Pancreas (tissue), 10 donors: ENCODE results near the gene THSD4. TPM values are rescaled to one million over a fixed set of nuclear protein-coding genes. Genes with fewer than 3 reads are reported as not detected.
"Not testable (repeated sequence)": the region's sequence is repeated elsewhere in the genome, so short reads cannot be mapped to it uniquely, and the experiment has no call there.

Experiments used
- ATAC-seq, 4 donors: fragments of 200-7000 bp; cut with Tn5 transposase; one replicate each; pipeline versions ENCODE4 v1.8.0 to v1.9.1; 2020; ENCODE audit warnings: mild to moderate bottlenecking in 4 of 4, moderate library complexity in 4 of 4
- DNase-seq, 6 donors: peaks; one replicate each; pipeline ENCODE4 v3.0.0-alpha.2; 2020
- FAIRE-seq: peaks from 2 replicates; lab custom pipeline; 2012; peaks lifted over from hg19 to GRCh38; lab: Jason Lieb, UNC
- H3K27ac ChIP-seq, 4 donors: fragments of 200-600 bp; sonication (generic); 1 replicate in 3 of 4; 2 replicates in 1 of 4; pipeline versions ENCODE4 v1.5.0 to v1.8.0; 2020
- H3K27me3 ChIP-seq, 4 donors: fragments of 200-600 bp; one replicate each; pipeline ENCODE4 v1.8.0; 2021
- H3K36me3 ChIP-seq, 3 donors: fragments of 200-600 bp; sonication (generic) in 1 of 3; one replicate each; pipeline versions ENCODE4 v1.5.0 to v1.8.0; 2020 to 2021
- H3K4me1 ChIP-seq, 3 donors: fragments of 200-600 bp; one replicate each; pipeline ENCODE4 v1.8.0; 2021
- H3K4me3 ChIP-seq, 4 donors: fragments of 200-600 bp; sonication (generic) in 2 of 4; one replicate each; pipeline versions ENCODE4 v1.5.0 to v1.8.0; 2020 to 2021
- H3K9me3 ChIP-seq, 4 donors: fragments of 200-600 bp; one replicate each; pipeline ENCODE4 v1.8.0; 2021
- WGBS, 2 donors: extraction: QIAGEN DNeasy Blood & Tissue Kit; methylation state at CpG; one replicate each; pipeline ENCODE4 v1.1.7; 2013; 5-methylcytosine and 5-hydroxymethylcytosine counted together
- intact Hi-C, 3 donors: fragments of 100-400 bp; cut with DNase I; formaldehyde crosslinking; loops; one replicate each; pipeline versions ENCODE4 v1.11.1 to v1.14.2; 2022
- polyA plus RNA-seq, 2 donors: library from polyadenylated mRNA; stranded (reverse); fragments of 200-250 nt; gene quantifications; one replicate each; pipeline ENCODE4 v1.2.3, GENCODE V29; 2013
- total RNA-seq, 6 donors: library from RNA; stranded (reverse); fragmentation: NEBNext Ultra II Directional in 4 of 6; extraction: Animal tissue kit (Norgen Biotek cat#: 25700) in 4 of 6; gene quantifications; one replicate each; pipeline versions ENCODE4 v1.2.1 to v1.2.4, GENCODE V29; 2021 to 2023
- TF ChIP-seq, protein P1 (sequence below), 4 donors: fragments of 200-600 bp; sonication (generic) in 3 of 4; IDR thresholded peaks; one replicate each; pipeline versions ENCODE4 v1.5.0 to v1.8.0; 2021; ENCODE audit warnings: antibody characterized with exemption in 4 of 4
- donor health status: healthy with polysubstance abuse.
- donor health status: DM: no; HTN: no; CAD: no; lungs with moderate emphysema.
- donor health status: DM: no; HTN: no; CAD: no.
- donor health status: control.
- donor health status: control.
- donor health status: Bipolar disorder and iron deficiency.
- donor health status: DM: yes; HTN: yes; CAD: no.
- donor health status: DM: no; HTN: no; CAD: no.
- donor health status: DM: no; HTN: no; CAD: no.
- donor health status: DM: yes; HTN: yes; CAD: no.

The THSD4 gene
- total and polyA plus RNA-seq, 8 donors: 6.0 to 17.8 (median 13.3) TPM

DNA sequence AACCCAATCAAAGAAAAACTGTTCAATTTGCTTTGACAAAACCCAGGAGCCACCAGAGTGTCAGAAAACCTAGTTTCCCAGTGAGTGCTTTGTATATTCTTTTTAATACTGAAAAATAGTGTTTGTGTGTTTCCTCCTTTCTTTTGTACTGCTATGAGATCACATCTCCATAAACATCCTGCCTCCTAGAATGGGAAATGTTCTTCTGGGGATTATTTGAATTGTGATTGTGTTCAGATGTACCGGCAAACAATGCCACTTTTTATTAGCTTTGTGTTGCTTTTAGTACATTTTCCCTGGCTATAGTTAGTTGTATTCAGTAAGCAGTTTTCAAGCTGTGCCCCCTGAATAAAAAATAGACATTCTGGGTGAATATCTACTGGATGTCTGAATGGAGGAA, 547.0 kb downstream of the THSD4 start:
- Histone ChIP-seq H3K4me1 (peaks cover 0 to 6% (median 0%) of the 10 kb centered on the region in 3 donors), H3K36me3 (no peaks in the 10 kb centered on the region), H3K4me3 (no peak overlapping the region), H3K27me3 (no peaks in the 10 kb centered on the region), H3K9me3 (no peaks in the 10 kb centered on the region), H3K27ac (no peak overlapping the region)
- intact Hi-C loops: no loop called here
- DNase-seq (no peak), ATAC-seq (no peak), FAIRE-seq (no peak)
- TF ChIP-seq, protein P1, sequence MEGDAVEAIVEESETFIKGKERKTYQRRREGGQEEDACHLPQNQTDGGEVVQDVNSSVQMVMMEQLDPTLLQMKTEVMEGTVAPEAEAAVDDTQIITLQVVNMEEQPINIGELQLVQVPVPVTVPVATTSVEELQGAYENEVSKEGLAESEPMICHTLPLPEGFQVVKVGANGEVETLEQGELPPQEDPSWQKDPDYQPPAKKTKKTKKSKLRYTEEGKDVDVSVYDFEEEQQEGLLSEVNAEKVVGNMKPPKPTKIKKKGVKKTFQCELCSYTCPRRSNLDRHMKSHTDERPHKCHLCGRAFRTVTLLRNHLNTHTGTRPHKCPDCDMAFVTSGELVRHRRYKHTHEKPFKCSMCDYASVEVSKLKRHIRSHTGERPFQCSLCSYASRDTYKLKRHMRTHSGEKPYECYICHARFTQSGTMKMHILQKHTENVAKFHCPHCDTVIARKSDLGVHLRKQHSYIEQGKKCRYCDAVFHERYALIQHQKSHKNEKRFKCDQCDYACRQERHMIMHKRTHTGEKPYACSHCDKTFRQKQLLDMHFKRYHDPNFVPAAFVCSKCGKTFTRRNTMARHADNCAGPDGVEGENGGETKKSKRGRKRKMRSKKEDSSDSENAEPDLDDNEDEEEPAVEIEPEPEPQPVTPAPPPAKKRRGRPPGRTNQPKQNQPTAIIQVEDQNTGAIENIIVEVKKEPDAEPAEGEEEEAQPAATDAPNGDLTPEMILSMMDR (IDR thresholded peaks at IDR 0.05): no peak
- 46 to 68% methylated on average over 1 of the region's 1 CpG for WGBS, 2 donors

DNA sequence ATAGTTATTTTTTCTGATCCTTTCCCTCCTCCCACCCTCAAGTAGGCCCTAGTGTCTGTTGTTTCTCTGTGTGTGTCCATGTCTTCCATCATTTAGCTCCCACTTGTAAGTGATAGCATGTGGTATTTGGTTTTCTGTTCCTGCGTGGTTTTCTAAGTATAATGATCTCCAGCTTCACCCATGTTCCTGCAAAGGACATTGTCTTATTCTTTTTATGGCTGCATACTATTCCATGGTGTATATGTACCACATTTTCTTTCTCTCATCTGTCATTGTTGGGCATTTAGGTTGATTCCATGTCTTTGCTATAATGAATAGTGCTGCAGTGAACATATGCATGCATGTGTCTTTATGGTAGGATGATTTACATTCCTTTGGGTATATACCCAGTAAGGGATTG, 549.4 kb downstream of the THSD4 start:
- TF ChIP-seq, protein P1 (IDR thresholded peaks at IDR 0.05): no peak
- ATAC-seq: no peak

DNA sequence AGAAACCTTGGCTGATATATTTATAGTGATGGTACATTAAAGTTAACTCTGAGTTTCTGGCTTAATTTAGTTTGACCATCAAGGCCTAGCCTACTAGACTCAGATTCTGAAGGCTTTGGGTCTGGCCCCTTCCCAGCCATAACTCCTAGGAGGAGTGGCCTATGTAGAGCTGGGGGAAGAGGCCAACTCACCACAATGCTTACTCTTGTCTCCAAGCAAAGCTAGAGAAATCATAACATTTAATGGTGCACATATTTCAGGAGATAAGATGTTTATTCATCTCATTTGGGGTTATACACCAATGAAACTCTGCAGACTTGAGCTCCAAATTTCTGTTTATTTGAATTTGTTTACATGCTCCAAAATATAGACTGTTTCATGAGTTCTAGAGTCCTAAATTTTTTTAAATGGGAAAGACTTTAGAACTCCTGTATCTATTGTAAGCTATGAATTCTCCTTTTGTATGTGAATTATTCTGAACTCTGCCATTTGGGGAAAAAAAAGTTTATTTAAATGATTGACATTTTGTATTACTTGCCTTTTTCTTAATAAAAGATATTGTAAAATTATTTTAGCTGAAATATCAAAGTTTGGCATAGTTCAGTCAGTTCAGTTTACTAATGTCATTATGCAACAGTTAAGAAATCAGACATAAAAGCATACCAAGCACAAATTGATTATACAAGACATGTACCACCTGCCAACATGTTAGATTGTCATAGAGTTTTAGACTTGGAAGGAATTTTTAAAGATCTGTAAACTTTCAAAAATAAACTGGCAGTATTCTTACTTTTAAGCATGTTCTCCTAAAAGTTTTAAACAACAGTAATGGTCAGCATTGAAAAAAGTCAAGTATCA, 551.7 kb downstream of the THSD4 start:
- TF ChIP-seq, protein P1 (IDR thresholded peaks at IDR 0.05): no peak
- H3K4me1 ChIP-seq: peaks cover 0 to 4% (median 0%) of the 10 kb centered on the region in 3 donors
- no peak for ATAC-seq
- peaks cover 0 to 3% (median 0%) of the 10 kb centered on the region in 4 donors for H3K27me3 ChIP-seq
- no peak overlapping the region for H3K27ac ChIP-seq
- intact Hi-C loops: no loop called here
- no peaks in the 10 kb centered on the region for H3K36me3 ChIP-seq
- FAIRE-seq: no peak
- no peaks in the 10 kb centered on the region for H3K9me3 ChIP-seq
- no peak overlapping the region for H3K4me3 ChIP-seq
- DNase-seq: no peak

More for the DNA sequence above, 549.4 kb downstream of the THSD4 start:
- 82 to 97% methylated on average over 1 of the region's 1 CpG for WGBS, 2 donors
- H3K9me3 ChIP-seq: no peaks in the 10 kb centered on the region
- no peak overlapping the region for H3K27ac ChIP-seq
- no peak overlapping the region for H3K4me3 ChIP-seq
- peaks cover 0 to 7% (median 0%) of the 10 kb centered on the region in 3 donors for H3K4me1 ChIP-seq
- no peaks in the 10 kb centered on the region for H3K36me3 ChIP-seq
- no peak for FAIRE-seq
- peaks cover 0 to 3% (median 0%) of the 10 kb centered on the region in 4 donors for H3K27me3 ChIP-seq
- intact Hi-C loops: no loop called here
- no peak for DNase-seq

DNA sequence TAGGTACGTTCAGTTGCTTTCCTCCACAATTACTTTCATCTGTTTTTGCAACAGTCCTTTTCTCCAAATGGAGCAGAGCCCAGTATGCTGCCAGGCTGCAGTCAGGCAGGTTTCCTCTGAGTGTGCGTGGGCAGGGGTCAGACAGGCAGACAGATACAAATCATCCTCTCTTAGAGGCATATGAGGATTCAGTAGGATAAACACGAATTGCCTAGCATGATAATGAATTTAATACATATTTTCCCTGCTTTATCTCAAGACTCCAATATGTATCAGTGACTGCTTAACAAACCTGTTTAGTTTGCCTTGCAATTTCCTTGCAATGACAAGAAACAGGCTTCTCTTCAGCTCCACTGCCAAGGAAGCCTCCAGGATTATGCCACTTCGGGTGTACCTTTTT, 554.4 kb downstream of the THSD4 start:
- Histone ChIP-seq H3K27me3 (peaks cover 0 to 3% (median 0%) of the 10 kb centered on the region in 4 donors), H3K4me1 (peaks cover 0 to 4% (median 0%) of the 10 kb centered on the region in 3 donors), H3K36me3 (no peaks in the 10 kb centered on the region), H3K9me3 (no peaks in the 10 kb centered on the region), H3K4me3 (no peak overlapping the region), H3K27ac (no peak overlapping the region)
- TF ChIP-seq, protein P1 (IDR thresholded peaks at IDR 0.05): no peak
- DNase-seq: no peak
- WGBS, 2 donors: 35 to 40% methylated on average over 4 of the region's 4 CpGs
- no peak for FAIRE-seq
- ATAC-seq: no peak
- intact Hi-C loops: no loop called here

DNA sequence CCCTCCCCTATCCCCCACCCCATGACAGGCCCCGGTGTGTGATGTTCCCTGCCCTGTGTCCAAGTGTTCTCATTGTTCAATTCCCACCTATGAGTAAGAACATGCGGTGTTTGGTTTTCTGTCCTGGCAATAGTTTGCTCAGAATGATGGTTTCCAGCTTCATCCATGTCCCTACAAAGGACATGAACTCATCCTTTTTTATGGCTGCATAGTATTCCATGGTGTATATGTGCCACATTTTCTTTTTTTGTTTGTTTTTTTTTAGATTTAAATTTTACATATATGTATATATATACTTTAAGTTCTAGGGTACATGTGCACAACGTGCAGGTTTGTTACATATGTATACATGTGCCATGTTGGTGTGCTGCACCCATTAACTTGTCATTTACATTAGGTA, 555.0 kb downstream of the THSD4 start:
- H3K27me3 ChIP-seq, H3K27ac ChIP-seq, intact Hi-C loops, ATAC-seq, H3K9me3 ChIP-seq, DNase-seq, H3K4me3 ChIP-seq, FAIRE-seq, H3K4me1 ChIP-seq, H3K36me3 ChIP-seq: not testable (repeated sequence)
- 88 to 97% methylated on average over 3 of the region's 3 CpGs for WGBS, 2 donors
